Stimulated activated CD8-positive, alpha-beta memory T cell treated with anti-CD3 and anti-CD28 coated beads, Interleukin-4, amount 100 ng/mL, for 24 hours (primary cell): ENCODE measurements around the gene SMARCAD1.

Experiments
- DNase-seq: peaks from one replicate; pipeline ENCODE4 v3.0.0-alpha.2; 2020; ENCODE audit warnings: low read depth

The SMARCAD1 gene

GRCh38 chr4:94228493-94229216 is 21.0 kb downstream of the SMARCAD1 start:
- DNase-seq, result no peak

GRCh38 chr4:94232519-94232918 is 24.9 kb downstream of the SMARCAD1 start:
- no peak for DNase-seq

GRCh38 chr4:94235825-94236224 is 28.2 kb downstream of the SMARCAD1 start:
- no peak for DNase-seq

- no peak for DNase-seq
Measured at GRCh38 chr4:94237271-94237670, 29.6 kb downstream of the SMARCAD1 start.

GRCh38 chr4:94238160-94238559 is 30.5 kb downstream of the SMARCAD1 start:
- no peak for DNase-seq

GRCh38 chr4:94240384-94240783 is 32.7 kb downstream of the SMARCAD1 start:
- no peak for DNase-seq

GRCh38 chr4:94244087-94244828 is 36.6 kb downstream of the SMARCAD1 start:
- DNase-seq, result no peak

- DNase-seq, result no peak
Measured at GRCh38 chr4:94244829-94245185, 37.1 kb downstream of the SMARCAD1 start.

- DNase-seq, result no peak
Measured at GRCh38 chr4:94251094-94251493, 43.4 kb downstream of the SMARCAD1 start.

GRCh38 chr4:94253036-94253435 is 45.4 kb downstream of the SMARCAD1 start:
- DNase-seq, result no peak

- no peak for DNase-seq
Measured at GRCh38 chr4:94256144-94256783, 48.6 kb downstream of the SMARCAD1 start.

GRCh38 chr4:94256828-94257227 is 49.2 kb downstream of the SMARCAD1 start:
- DNase-seq, result no peak

GRCh38 chr4:94262163-94263016 is 54.7 kb downstream of the SMARCAD1 start:
- no peak for DNase-seq

- no peak for DNase-seq
Measured at GRCh38 chr4:94267037-94267436, 59.4 kb downstream of the SMARCAD1 start.

GRCh38 chr4:94271248-94271647 is 63.6 kb downstream of the SMARCAD1 start:
- DNase-seq, result no peak

GRCh38 chr4:94274912-94275311 is 67.2 kb downstream of the SMARCAD1 start:
- no peak for DNase-seq

- DNase-seq, result no peak
Measured at GRCh38 chr4:94276204-94276603, 68.5 kb downstream of the SMARCAD1 start.

- no peak for DNase-seq
Measured at GRCh38 chr4:94277534-94277933, 69.9 kb downstream of the SMARCAD1 start.

GRCh38 chr4:94278781-94279180 is 71.1 kb downstream of the SMARCAD1 start:
- no peak for DNase-seq

- no peak for DNase-seq
Measured at GRCh38 chr4:94284889-94285288, 77.2 kb downstream of the SMARCAD1 start.

- no peak for DNase-seq
Measured at GRCh38 chr4:94285666-94286065, 78.0 kb downstream of the SMARCAD1 start.

GRCh38 chr4:94290245-94290644 is 82.6 kb downstream of the SMARCAD1 start:
- no peak for DNase-seq
